BJ (cell line): ENCODE data around the gene MBIP. TPM values are rescaled to one million over a fixed set of nuclear protein-coding genes. Genes with fewer than 3 reads are reported as not detected.
"Not testable (repeated sequence)": the region's sequence is repeated elsewhere in the genome, so short reads cannot be mapped to it uniquely, and the experiment has no call there.

Source experiments
- CTCF ChIA-PET: fragments of 350-600 bp; formaldehyde crosslinking; extraction: SDS; loops from one replicate; lab custom pipeline; 2021; ENCODE audit warnings: antibody characterized with exemption, inconsistent platforms; lab: Yijun Ruan, JAX
- POLR2A ChIA-PET: fragments of 300-600 bp; sonication (Branson Sonifier 250); formaldehyde crosslinking; extraction: SDS; loops from one replicate; lab custom pipeline; 2021; ENCODE audit warnings: antibody characterized with exemption; lab: Charles Lee
- DNase-seq: peaks from one replicate; pipeline ENCODE4 v3.0.0-alpha.2; 2011; ENCODE audit warnings: low read depth
- H3K27me3 ChIP-seq: 2 replicates; pipeline ENCODE4 v1.6.0; 2011; ENCODE audit warnings: low read length; ENCODE audit not compliant: control insufficient read depth, insufficient read depth
- H3K36me3 ChIP-seq: 2 replicates; pipeline ENCODE4 v1.5.1; 2011; ENCODE audit warnings: low read length; ENCODE audit not compliant: control insufficient read depth, insufficient read depth
- H3K4me3 ChIP-seq: 2 replicates; pipeline ENCODE4 v1.5.1; 2011; ENCODE audit warnings: low read depth, mild to moderate bottlenecking, control low read depth, low read length
- polyA plus RNA-seq: library from polyadenylated mRNA; depleted of rRNA; stranded (reverse); fragments of >200 nt; gene quantifications from 2 replicates; pipeline ENCODE4 v1.2.3, GENCODE V29; 2011
- TF ChIP-seq, protein P1 (sequence below): IDR thresholded peaks from 2 replicates; pipeline ENCODE4 v1.5.1; 2011; ENCODE audit warnings: low read depth, mild to moderate bottlenecking, control low read depth, inconsistent platforms, low read length, moderate library complexity; ENCODE audit not compliant: insufficient read depth

The MBIP gene
- polyA plus RNA-seq, 1 experiment, result 10.7 TPM

GRCh38 chr14:36362648-36363047 lies 42.2 kb upstream of the MBIP start:
- DNase-seq, result no peak
- CTCF ChIA-PET, result no interaction called here
- H3K36me3 ChIP-seq, result no peaks in the 10 kb centered on the region
- POLR2A ChIA-PET, result no interaction called here
- no peak overlapping the region for H3K4me3 ChIP-seq
- H3K27me3 ChIP-seq, result no peaks in the 10 kb centered on the region; the same call in 1 of the 2 replicates
- TF ChIP-seq, protein P1, sequence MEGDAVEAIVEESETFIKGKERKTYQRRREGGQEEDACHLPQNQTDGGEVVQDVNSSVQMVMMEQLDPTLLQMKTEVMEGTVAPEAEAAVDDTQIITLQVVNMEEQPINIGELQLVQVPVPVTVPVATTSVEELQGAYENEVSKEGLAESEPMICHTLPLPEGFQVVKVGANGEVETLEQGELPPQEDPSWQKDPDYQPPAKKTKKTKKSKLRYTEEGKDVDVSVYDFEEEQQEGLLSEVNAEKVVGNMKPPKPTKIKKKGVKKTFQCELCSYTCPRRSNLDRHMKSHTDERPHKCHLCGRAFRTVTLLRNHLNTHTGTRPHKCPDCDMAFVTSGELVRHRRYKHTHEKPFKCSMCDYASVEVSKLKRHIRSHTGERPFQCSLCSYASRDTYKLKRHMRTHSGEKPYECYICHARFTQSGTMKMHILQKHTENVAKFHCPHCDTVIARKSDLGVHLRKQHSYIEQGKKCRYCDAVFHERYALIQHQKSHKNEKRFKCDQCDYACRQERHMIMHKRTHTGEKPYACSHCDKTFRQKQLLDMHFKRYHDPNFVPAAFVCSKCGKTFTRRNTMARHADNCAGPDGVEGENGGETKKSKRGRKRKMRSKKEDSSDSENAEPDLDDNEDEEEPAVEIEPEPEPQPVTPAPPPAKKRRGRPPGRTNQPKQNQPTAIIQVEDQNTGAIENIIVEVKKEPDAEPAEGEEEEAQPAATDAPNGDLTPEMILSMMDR, result no peak

GRCh38 chr14:36361210-36361853 lies 40.9 kb upstream of the MBIP start:
- POLR2A ChIA-PET, result no interaction called here
- Histone ChIP-seq H3K4me3 (no peak overlapping the region), H3K36me3 (no peaks in the 10 kb centered on the region), H3K27me3 (no peaks in the 10 kb centered on the region; the same call in 1 of the 2 replicates)
- TF ChIP-seq, protein P1, result no peak
- CTCF ChIA-PET, result interaction anchor here (2.3 kb wide), 1 partner anchor 13 kb away, joined by 8 read pairs; no protein-coding TSS in a partner anchor
- DNase-seq, result no peak

- Histone ChIP-seq H3K4me3 (no peak overlapping the region), H3K27me3 (no peaks in the 10 kb centered on the region; the same call in 1 of the 2 replicates), H3K36me3 (no peaks in the 10 kb centered on the region)
- TF ChIP-seq, protein P1, result no peak
- no peak for DNase-seq
- POLR2A ChIA-PET, result no interaction called here
- CTCF ChIA-PET, result no interaction called here
Observed at GRCh38 chr14:36356862-36357261, 36.4 kb upstream of the MBIP start.

- POLR2A ChIA-PET, result no interaction called here
- DNase-seq, result no peak
- CTCF ChIA-PET, result no interaction called here
- H3K36me3 ChIP-seq, result no peaks in the 10 kb centered on the region
- TF ChIP-seq, protein P1, result no peak
- H3K27me3 ChIP-seq, result no peaks in the 10 kb centered on the region
- no peak overlapping the region for H3K4me3 ChIP-seq
Observed at GRCh38 chr14:36346052-36346451, 25.6 kb upstream of the MBIP start.

DNA sequence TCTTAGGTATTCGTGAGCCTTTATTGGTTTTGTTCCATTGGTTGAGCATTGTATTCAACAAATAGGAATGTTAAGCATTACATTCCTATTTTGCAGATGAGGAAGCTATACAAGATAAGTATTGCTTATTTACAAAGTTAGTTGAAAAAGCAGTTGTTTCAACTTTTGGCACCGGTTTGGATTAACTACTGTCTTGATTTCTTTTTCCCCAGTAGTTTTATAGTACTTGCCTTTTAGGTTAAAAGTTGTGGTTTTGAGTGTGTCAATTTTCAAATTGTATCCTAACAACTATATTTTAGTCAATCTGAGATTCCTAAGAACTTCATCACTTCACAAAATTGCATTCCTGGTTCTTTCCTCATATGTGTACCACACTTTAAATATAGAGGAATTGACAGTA lies 23.8 kb upstream of the MBIP start:
- POLR2A ChIA-PET, result no interaction called here
- DNase-seq, result no peak
- Histone ChIP-seq H3K36me3 (no peaks in the 10 kb centered on the region), H3K4me3 (no peak overlapping the region), H3K27me3 (no peaks in the 10 kb centered on the region)
- CTCF ChIA-PET, result no interaction called here
- TF ChIP-seq, protein P1, result no peak

DNA sequence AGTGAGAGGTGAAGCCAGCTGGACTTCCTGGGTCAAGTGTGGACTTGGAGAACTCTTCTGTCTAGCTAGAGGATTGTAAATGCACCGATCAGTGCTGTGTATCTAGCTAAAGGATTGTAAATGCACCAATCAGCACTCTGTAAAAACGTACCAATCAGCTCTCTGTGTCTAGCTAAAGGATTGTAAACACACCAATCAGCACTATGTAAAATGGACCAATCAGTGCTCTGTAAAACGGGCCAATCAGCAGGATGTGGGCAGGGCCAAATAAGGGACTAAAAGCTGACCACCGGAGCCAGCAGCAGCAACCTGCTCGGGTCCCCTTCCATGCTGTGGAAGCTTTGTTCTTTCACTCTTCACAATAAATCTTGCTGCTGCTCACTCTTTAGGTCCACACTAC lies 21.4 kb upstream of the MBIP start:
- H3K36me3 ChIP-seq, H3K4me3 ChIP-seq, H3K27me3 ChIP-seq, CTCF ChIA-PET, DNase-seq, POLR2A ChIA-PET: not testable (repeated sequence)
